Stimulated activated CD8-positive, alpha-beta memory T cell treated with anti-CD3 and anti-CD28 coated beads, Interleukin-12 subunit alpha, Interleukin-12 subunit beta, amount 100 ng/mL, for 1 hour (primary cell): ENCODE data around the gene SMARCA4.
A peak's percentile ranks its signal among the peaks of the same experiment; 100 is the strongest.

Source experiments
- DNase-seq: peaks from one replicate; pipeline ENCODE4 v3.0.0-alpha.2; 2020; ENCODE audit warnings: low read depth

Gene SMARCA4

GRCh38 chr19:10960314-10961072, at the start of gene SMARCA4:
Gene SMARCA4 (plus strand): TSS chr19:10961030. CDS start chr19:10984152, 23,122 bp downstream.
- peak; percentile 98 for DNase-seq

GRCh38 chr19:10911579-10912363, 49.1 kb upstream of the SMARCA4 start:
- no peak for DNase-seq

GRCh38 chr19:10912619-10913018, 48.2 kb upstream of the SMARCA4 start:
- DNase-seq, result no peak

- no peak for DNase-seq
Measured at GRCh38 chr19:10913716-10914340, 47.0 kb upstream of the SMARCA4 start.

- DNase-seq, result no peak
Measured at GRCh38 chr19:10915130-10916091, 45.4 kb upstream of the SMARCA4 start.

- no peak for DNase-seq
Measured at GRCh38 chr19:10916602-10917001, 44.2 kb upstream of the SMARCA4 start.

GRCh38 chr19:10918359-10918758, 42.5 kb upstream of the SMARCA4 start:
- no peak for DNase-seq

GRCh38 chr19:10919352-10920287, 41.2 kb upstream of the SMARCA4 start:
- no peak for DNase-seq

GRCh38 chr19:10920288-10920655, 40.6 kb upstream of the SMARCA4 start:
- no peak for DNase-seq

GRCh38 chr19:10920781-10921180, 40.0 kb upstream of the SMARCA4 start:
- DNase-seq, result no peak

- no peak for DNase-seq
Measured at GRCh38 chr19:10921199-10921909, 39.5 kb upstream of the SMARCA4 start.

- DNase-seq, result no peak
Measured at GRCh38 chr19:10921910-10922637, 38.8 kb upstream of the SMARCA4 start.

GRCh38 chr19:10922638-10923014, 38.2 kb upstream of the SMARCA4 start:
- no peak for DNase-seq

- DNase-seq, result no peak
Measured at GRCh38 chr19:10923260-10924112, 37.3 kb upstream of the SMARCA4 start.

- no peak for DNase-seq
Measured at GRCh38 chr19:10924597-10924996, 36.2 kb upstream of the SMARCA4 start.

GRCh38 chr19:10927730-10928562, 32.9 kb upstream of the SMARCA4 start:
- DNase-seq, result no peak
